Activated T-helper 1 cell treated with anti-CD3 and anti-CD28 coated beads, Interleukin-12 subunit alpha, Interleukin-12 subunit beta, Interleukin-2, Interleukin-4 antibody, amounts not matched to agents 30 ng/mL and 10 ng/mL and 1 ng/mL, durations not matched to agents 14 hours and 24 hours and 36 hours (primary cell): ENCODE data around the gene CASZ1. TPM values are rescaled to one million over a fixed set of nuclear protein-coding genes. Genes with fewer than 3 reads are reported as not detected.

Experiments
- DNase-seq: peaks from one replicate; pipeline ENCODE4 v3.0.0; 2021; ENCODE audit warnings: low spot score
- H3K27ac Mint-ChIP-seq: one replicate; pipeline ENCODE4 v1.8.0; 2021; ENCODE audit warnings: mild to moderate bottlenecking, mixed read lengths
- H3K27me3 Mint-ChIP-seq: one replicate; pipeline ENCODE4 v1.8.0; 2022; ENCODE audit warnings: mild to moderate bottlenecking, moderate library complexity, mixed read lengths; ENCODE audit not compliant: insufficient read depth
- H3K36me3 Mint-ChIP-seq: one replicate; pipeline ENCODE4 v1.8.0; 2021; ENCODE audit warnings: low read depth, mixed read lengths
- H3K4me1 Mint-ChIP-seq: one replicate; pipeline ENCODE4 v1.8.0; 2021; ENCODE audit warnings: low read depth, mixed read lengths
- H3K4me3 Mint-ChIP-seq: one replicate; pipeline ENCODE4 v1.8.0; 2021; ENCODE audit warnings: mild to moderate bottlenecking, moderate library complexity, mixed read lengths
- H3K9me3 Mint-ChIP-seq: one replicate; pipeline ENCODE4 v1.8.0; 2021; ENCODE audit warnings: mixed read lengths
- intact Hi-C: fragments of 100-400 bp; cut with micrococcal nuclease; formaldehyde crosslinking; loops from one replicate; pipeline ENCODE4 v1.15.1; 2024
- total RNA-seq: library from RNA; stranded (reverse); gene quantifications from 2 replicates; pipeline ENCODE4 v1.2.3, GENCODE V29; 2022

The CASZ1 gene
- total RNA-seq, 1 donor from 2014 or later, result 11.7 TPM

GRCh38 chr1:10773851-10774614, 22.4 kb downstream of the CASZ1 start:
- no peaks in the 10 kb centered on the region for H3K9me3 Mint-ChIP-seq
- no peak overlapping the region for H3K4me3 Mint-ChIP-seq
- H3K36me3 Mint-ChIP-seq, result no peaks in the 10 kb centered on the region
- no peak overlapping the region for H3K27ac Mint-ChIP-seq
- DNase-seq, result no peak
- H3K27me3 Mint-ChIP-seq, result no peaks in the 10 kb centered on the region
- H3K4me1 Mint-ChIP-seq, result no peaks in the 10 kb centered on the region
- intact Hi-C loops, result no loop called here

- intact Hi-C loops, result no loop called here
- Mint-ChIP-seq H3K27ac (no peak overlapping the region), H3K27me3 (no peaks in the 10 kb centered on the region), H3K4me3 (no peak overlapping the region), H3K36me3 (no peaks in the 10 kb centered on the region), H3K4me1 (no peaks in the 10 kb centered on the region), H3K9me3 (no peaks in the 10 kb centered on the region)
- DNase-seq, result no peak
Measured at GRCh38 chr1:10773376-10773775, 23.1 kb downstream of the CASZ1 start.

- DNase-seq, result no peak
- no peaks in the 10 kb centered on the region for H3K36me3 Mint-ChIP-seq
- no peaks in the 10 kb centered on the region for H3K4me1 Mint-ChIP-seq
- H3K27me3 Mint-ChIP-seq, result no peaks in the 10 kb centered on the region
- intact Hi-C loops, result no loop called here
- no peak overlapping the region for H3K27ac Mint-ChIP-seq
- H3K4me3 Mint-ChIP-seq, result no peak overlapping the region
- H3K9me3 Mint-ChIP-seq, result no peaks in the 10 kb centered on the region
Measured at GRCh38 chr1:10772711-10773110, 23.7 kb downstream of the CASZ1 start.

- DNase-seq, result no peak
- H3K4me1 Mint-ChIP-seq, result no peaks in the 10 kb centered on the region
- H3K27ac Mint-ChIP-seq, result no peak overlapping the region
- H3K4me3 Mint-ChIP-seq, result no peak overlapping the region
- no peaks in the 10 kb centered on the region for H3K27me3 Mint-ChIP-seq
- H3K36me3 Mint-ChIP-seq, result no peaks in the 10 kb centered on the region
- H3K9me3 Mint-ChIP-seq, result no peaks in the 10 kb centered on the region
- intact Hi-C loops, result no loop called here
Measured at GRCh38 chr1:10771789-10772188, 24.7 kb downstream of the CASZ1 start.

GRCh38 chr1:10768552-10768951, 27.9 kb downstream of the CASZ1 start:
- Mint-ChIP-seq H3K27me3 (no peaks in the 10 kb centered on the region), H3K36me3 (no peaks in the 10 kb centered on the region), H3K4me1 (no peaks in the 10 kb centered on the region), H3K4me3 (no peak overlapping the region), H3K27ac (no peak overlapping the region), H3K9me3 (no peaks in the 10 kb centered on the region)
- intact Hi-C loops, result no loop called here
- no peak for DNase-seq

GRCh38 chr1:10767282-10767681, 29.2 kb downstream of the CASZ1 start:
- H3K27ac Mint-ChIP-seq, result no peak overlapping the region
- H3K4me1 Mint-ChIP-seq, result no peaks in the 10 kb centered on the region
- H3K4me3 Mint-ChIP-seq, result no peak overlapping the region
- no peaks in the 10 kb centered on the region for H3K9me3 Mint-ChIP-seq
- intact Hi-C loops, result no loop called here
- no peaks in the 10 kb centered on the region for H3K27me3 Mint-ChIP-seq
- no peak for DNase-seq
- H3K36me3 Mint-ChIP-seq, result no peaks in the 10 kb centered on the region

GRCh38 chr1:10765734-10766478, 30.5 kb downstream of the CASZ1 start:
- no peak for DNase-seq
- Mint-ChIP-seq H3K27me3 (no peaks in the 10 kb centered on the region), H3K4me1 (no peaks in the 10 kb centered on the region), H3K36me3 (no peaks in the 10 kb centered on the region), H3K4me3 (no peak overlapping the region), H3K9me3 (no peaks in the 10 kb centered on the region), H3K27ac (no peak overlapping the region)
- intact Hi-C loops, result no loop called here

GRCh38 chr1:10765304-10765703, 31.1 kb downstream of the CASZ1 start:
- Mint-ChIP-seq H3K9me3 (no peaks in the 10 kb centered on the region), H3K4me3 (no peak overlapping the region), H3K27me3 (no peaks in the 10 kb centered on the region), H3K36me3 (no peaks in the 10 kb centered on the region), H3K4me1 (no peaks in the 10 kb centered on the region), H3K27ac (no peak overlapping the region)
- no peak for DNase-seq
- intact Hi-C loops, result no loop called here

GRCh38 chr1:10764296-10764798, 32.1 kb downstream of the CASZ1 start:
- Mint-ChIP-seq H3K9me3 (no peaks in the 10 kb centered on the region), H3K4me1 (no peaks in the 10 kb centered on the region), H3K36me3 (no peaks in the 10 kb centered on the region), H3K4me3 (no peak overlapping the region), H3K27me3 (no peaks in the 10 kb centered on the region), H3K27ac (no peak overlapping the region)
- intact Hi-C loops, result no loop called here
- no peak for DNase-seq

- Mint-ChIP-seq H3K27ac (no peak overlapping the region), H3K27me3 (no peaks in the 10 kb centered on the region), H3K36me3 (no peaks in the 10 kb centered on the region), H3K4me3 (no peak overlapping the region), H3K4me1 (no peaks in the 10 kb centered on the region), H3K9me3 (no peaks in the 10 kb centered on the region)
- DNase-seq, result no peak
- intact Hi-C loops, result no loop called here
Measured at GRCh38 chr1:10762875-10763274, 33.6 kb downstream of the CASZ1 start.

GRCh38 chr1:10762153-10762523, 34.3 kb downstream of the CASZ1 start:
- no peak overlapping the region for H3K4me3 Mint-ChIP-seq
- no peak overlapping the region for H3K27ac Mint-ChIP-seq
- no peaks in the 10 kb centered on the region for H3K9me3 Mint-ChIP-seq
- no peaks in the 10 kb centered on the region for H3K27me3 Mint-ChIP-seq
- intact Hi-C loops, result no loop called here
- DNase-seq, result no peak
- no peaks in the 10 kb centered on the region for H3K36me3 Mint-ChIP-seq
- no peaks in the 10 kb centered on the region for H3K4me1 Mint-ChIP-seq

- Mint-ChIP-seq H3K27ac (no peak overlapping the region), H3K27me3 (peaks cover 4% of the 10 kb centered on the region), H3K4me3 (no peak overlapping the region), H3K36me3 (no peaks in the 10 kb centered on the region), H3K9me3 (no peaks in the 10 kb centered on the region), H3K4me1 (no peaks in the 10 kb centered on the region)
- DNase-seq, result no peak
- intact Hi-C loops, result no loop called here
Measured at GRCh38 chr1:10761503-10762152, 34.8 kb downstream of the CASZ1 start.
